Panc1 (cell line): ENCODE results near the gene ZNF366. TPM values are rescaled to one million over a fixed set of nuclear protein-coding genes. Genes with fewer than 3 reads are reported as not detected.

Source experiments
- ATAC-seq: fragments of 200-7000 bp; cut with Tn5 transposase; 2 replicates; pipeline ENCODE4 v1.9.1; 2020; ENCODE audit warnings: mild to moderate bottlenecking, moderate library complexity
- BruUV-seq: library from RNA; stranded (reverse); fragments of 400-500 nt; replicated peaks from 2 replicates; lab custom pipeline; 2021; lab: Mats Ljungman, UMichigan
- CTCF ChIA-PET: fragments of 300-600 bp; sonication (Branson Sonifier 250); formaldehyde crosslinking; loops from one replicate; lab custom pipeline; 2022; ENCODE audit warnings: antibody characterized with exemption; lab: Charles Lee
- POLR2A ChIA-PET: fragments of 300-600 bp; sonication (Branson Sonifier 250); formaldehyde crosslinking; loops from one replicate; lab custom pipeline; 2022; ENCODE audit warnings: antibody characterized with exemption; lab: Charles Lee
- DNase-seq: peaks from one replicate; pipeline ENCODE4 v3.0.0-alpha.2; 2010; ENCODE audit warnings: low read depth, low spot score
- H3K27ac ChIP-seq: 2 replicates; pipeline ENCODE4 v1.5.1; 2011; ENCODE audit warnings: mild to moderate bottlenecking, low read length, inconsistent platforms
- H3K27me3 ChIP-seq: fragments of 200-500 bp; sonication (Bioruptor generic); 2 replicates; pipeline ENCODE4 v1.6.0; 2014; ENCODE audit warnings: low read length, inconsistent platforms; ENCODE audit not compliant: control insufficient read depth, insufficient read depth
- H3K36me3 ChIP-seq: fragments of 200-500 bp; sonication (Bioruptor generic); 2 replicates; pipeline ENCODE4 v1.5.1; 2014; ENCODE audit warnings: inconsistent platforms, mild to moderate bottlenecking, low read length, moderate library complexity; ENCODE audit not compliant: control insufficient read depth, insufficient read depth
- H3K4me1 ChIP-seq: 2 replicates; pipeline ENCODE4 v1.5.1; 2011; ENCODE audit warnings: inconsistent platforms, mild to moderate bottlenecking, low read length, moderate library complexity; ENCODE audit not compliant: control insufficient read depth, insufficient read depth
- H3K4me3 ChIP-seq, 2 experiments: 2 replicates each; pipeline ENCODE4 v1.5.1; 2011 to 2012; ENCODE audit warnings: low read depth in 2 of 2, low read length in 2 of 2, mild to moderate bottlenecking in 2 of 2, inconsistent platforms in 1 of 2, moderate library complexity in 1 of 2
- H3K9me3 ChIP-seq: fragments of 200-500 bp; sonication (Bioruptor generic); 2 replicates; pipeline ENCODE4 v1.5.1; 2014; ENCODE audit warnings: low read depth, mild to moderate bottlenecking, inconsistent platforms, low read length, moderate library complexity; ENCODE audit not compliant: control insufficient read depth, insufficient read depth
- POLR2AphosphoS5 ChIP-seq: IDR thresholded peaks from 2 replicates; pipeline ENCODE4 v1.6.1; 2012; ENCODE audit warnings: mild to moderate bottlenecking, low read depth, low read length, moderate library complexity
- SIN3A ChIP-seq: IDR thresholded peaks from 2 replicates; pipeline ENCODE4 v1.6.1; 2012; ENCODE audit warnings: low read depth, mild to moderate bottlenecking, low read length, moderate library complexity, borderline replicate concordance; ENCODE audit not compliant: insufficient read depth
- TCF7L2 ChIP-seq: IDR thresholded peaks from 2 replicates; pipeline ENCODE4 v1.6.1; 2011; ENCODE audit warnings: mild to moderate bottlenecking, low read depth, low read length, inconsistent platforms
- in situ Hi-C: cut with HindIII; loops from 2 replicates; pipeline ENCODE4 v1.10.0; 2016; ENCODE audit warnings: low sequenced_read_pairs, low pct_unique_long_range_greater_than_20kb
- intact Hi-C: fragments of 100-400 bp; cut with micrococcal nuclease; formaldehyde crosslinking; loops from one replicate; pipeline ENCODE4 v1.10.0; 2022; ENCODE audit not compliant: unreplicated experiment
- total RNA-seq: library from RNA; stranded (reverse); gene quantifications from one replicate; pipeline ENCODE4 v1.2.1, GENCODE V29; 2021; ENCODE audit not compliant: unreplicated experiment
- TF ChIP-seq, protein P1 (sequence below): fragments of 450-650 bp; IDR thresholded peaks from 2 replicates; pipeline ENCODE4 v1.5.1; 2017; ENCODE audit warnings: mild to moderate bottlenecking
- TF ChIP-seq, protein P2 (sequence below), 2 experiments: IDR thresholded peaks; 2 replicates each; pipeline ENCODE4 v1.6.1; 2011 to 2012; ENCODE audit warnings: low read depth in 2 of 2, control low read depth in 1 of 2, low read length in 1 of 2, mild to moderate bottlenecking in 1 of 2, moderate library complexity in 1 of 2; ENCODE audit not compliant: insufficient read depth in 1 of 2

Gene ZNF366
- total RNA-seq, 1 experiment from 2014 or later: not detected

DNA sequence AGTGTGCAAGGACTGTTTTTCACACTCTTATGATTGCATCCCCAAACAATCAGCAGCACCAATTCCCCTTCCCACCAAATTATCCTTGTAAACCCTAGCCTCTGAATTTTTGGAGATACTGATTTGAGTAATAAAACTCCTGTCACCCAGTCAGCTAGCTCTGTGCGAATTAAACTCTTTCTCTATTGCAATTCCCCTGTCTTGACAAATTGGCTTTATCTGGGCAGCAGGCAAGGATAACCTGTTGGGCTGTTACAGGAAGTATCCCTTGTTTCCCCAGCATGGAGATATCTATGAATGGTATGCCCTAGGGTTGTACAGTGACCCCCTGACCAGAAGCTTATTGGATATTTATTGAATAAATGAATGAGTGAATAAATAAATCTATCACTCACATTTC is 106.3 kb downstream of the ZNF366 start:
- BruUV-seq: no TSS peak
- CTCF ChIA-PET: no interaction called here
- intact Hi-C loops (loop anchor here (10.0 kb wide), 1 partner anchor 124 kb away; no protein-coding TSS in a partner anchor), in situ Hi-C loops (no loop called here)
- POLR2A ChIA-PET: no interaction called here
- DNase-seq (no peak), ATAC-seq (no peak)
- H3K36me3 ChIP-seq: no peaks in the 10 kb centered on the region
- peaks cover 11% of the 10 kb centered on the region; the same call in 1 of the 2 replicates for H3K9me3 ChIP-seq
- no peak overlapping the region for H3K4me3 ChIP-seq
- H3K4me1 ChIP-seq: no peaks in the 10 kb centered on the region
- TF ChIP-seq, protein P1, sequence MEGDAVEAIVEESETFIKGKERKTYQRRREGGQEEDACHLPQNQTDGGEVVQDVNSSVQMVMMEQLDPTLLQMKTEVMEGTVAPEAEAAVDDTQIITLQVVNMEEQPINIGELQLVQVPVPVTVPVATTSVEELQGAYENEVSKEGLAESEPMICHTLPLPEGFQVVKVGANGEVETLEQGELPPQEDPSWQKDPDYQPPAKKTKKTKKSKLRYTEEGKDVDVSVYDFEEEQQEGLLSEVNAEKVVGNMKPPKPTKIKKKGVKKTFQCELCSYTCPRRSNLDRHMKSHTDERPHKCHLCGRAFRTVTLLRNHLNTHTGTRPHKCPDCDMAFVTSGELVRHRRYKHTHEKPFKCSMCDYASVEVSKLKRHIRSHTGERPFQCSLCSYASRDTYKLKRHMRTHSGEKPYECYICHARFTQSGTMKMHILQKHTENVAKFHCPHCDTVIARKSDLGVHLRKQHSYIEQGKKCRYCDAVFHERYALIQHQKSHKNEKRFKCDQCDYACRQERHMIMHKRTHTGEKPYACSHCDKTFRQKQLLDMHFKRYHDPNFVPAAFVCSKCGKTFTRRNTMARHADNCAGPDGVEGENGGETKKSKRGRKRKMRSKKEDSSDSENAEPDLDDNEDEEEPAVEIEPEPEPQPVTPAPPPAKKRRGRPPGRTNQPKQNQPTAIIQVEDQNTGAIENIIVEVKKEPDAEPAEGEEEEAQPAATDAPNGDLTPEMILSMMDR: no peak
- TF ChIP-seq TCF7L2: no peak
- TF ChIP-seq, protein P2, sequence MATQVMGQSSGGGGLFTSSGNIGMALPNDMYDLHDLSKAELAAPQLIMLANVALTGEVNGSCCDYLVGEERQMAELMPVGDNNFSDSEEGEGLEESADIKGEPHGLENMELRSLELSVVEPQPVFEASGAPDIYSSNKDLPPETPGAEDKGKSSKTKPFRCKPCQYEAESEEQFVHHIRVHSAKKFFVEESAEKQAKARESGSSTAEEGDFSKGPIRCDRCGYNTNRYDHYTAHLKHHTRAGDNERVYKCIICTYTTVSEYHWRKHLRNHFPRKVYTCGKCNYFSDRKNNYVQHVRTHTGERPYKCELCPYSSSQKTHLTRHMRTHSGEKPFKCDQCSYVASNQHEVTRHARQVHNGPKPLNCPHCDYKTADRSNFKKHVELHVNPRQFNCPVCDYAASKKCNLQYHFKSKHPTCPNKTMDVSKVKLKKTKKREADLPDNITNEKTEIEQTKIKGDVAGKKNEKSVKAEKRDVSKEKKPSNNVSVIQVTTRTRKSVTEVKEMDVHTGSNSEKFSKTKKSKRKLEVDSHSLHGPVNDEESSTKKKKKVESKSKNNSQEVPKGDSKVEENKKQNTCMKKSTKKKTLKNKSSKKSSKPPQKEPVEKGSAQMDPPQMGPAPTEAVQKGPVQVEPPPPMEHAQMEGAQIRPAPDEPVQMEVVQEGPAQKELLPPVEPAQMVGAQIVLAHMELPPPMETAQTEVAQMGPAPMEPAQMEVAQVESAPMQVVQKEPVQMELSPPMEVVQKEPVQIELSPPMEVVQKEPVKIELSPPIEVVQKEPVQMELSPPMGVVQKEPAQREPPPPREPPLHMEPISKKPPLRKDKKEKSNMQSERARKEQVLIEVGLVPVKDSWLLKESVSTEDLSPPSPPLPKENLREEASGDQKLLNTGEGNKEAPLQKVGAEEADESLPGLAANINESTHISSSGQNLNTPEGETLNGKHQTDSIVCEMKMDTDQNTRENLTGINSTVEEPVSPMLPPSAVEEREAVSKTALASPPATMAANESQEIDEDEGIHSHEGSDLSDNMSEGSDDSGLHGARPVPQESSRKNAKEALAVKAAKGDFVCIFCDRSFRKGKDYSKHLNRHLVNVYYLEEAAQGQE (IDR thresholded peaks at IDR 0.05; ENCODE audit: insufficient read depth in 1 of 2, low read depth in 2 of 2, low read length in 1 of 2): no peak
- no peak overlapping the region for H3K27ac ChIP-seq
- no peaks in the 10 kb centered on the region for H3K27me3 ChIP-seq

DNA sequence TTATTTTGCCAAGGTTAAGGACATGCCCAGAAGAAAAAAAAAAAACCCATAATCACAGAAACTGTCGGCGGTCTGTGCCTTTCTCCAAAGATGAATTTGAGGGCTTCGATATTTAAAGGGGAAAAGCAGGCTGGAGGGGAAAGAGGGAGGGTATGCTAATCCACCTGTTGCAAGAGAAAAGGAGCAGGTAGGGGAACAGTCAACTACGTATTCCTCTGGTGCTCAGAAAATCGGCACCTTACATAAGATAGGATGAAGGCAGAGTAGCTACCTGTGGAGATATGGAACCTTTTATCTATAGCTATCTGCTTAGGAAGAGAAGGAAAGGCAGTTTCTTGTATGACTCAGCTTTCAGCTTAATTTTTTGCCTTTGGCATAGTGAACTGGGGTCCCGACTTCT is 109.4 kb downstream of the ZNF366 start:
- Histone ChIP-seq H3K27ac (no peak overlapping the region), H3K9me3 (peaks cover 8% of the 10 kb centered on the region; the same call in 1 of the 2 replicates), H3K4me1 (no peaks in the 10 kb centered on the region), H3K27me3 (no peaks in the 10 kb centered on the region), H3K4me3 (no peak overlapping the region), H3K36me3 (no peaks in the 10 kb centered on the region)
- intact Hi-C loops: no loop called here
- TF ChIP-seq POLR2AphosphoS5 (no peak), TCF7L2 (no peak), SIN3A (no peak)
- TF ChIP-seq, protein P1: no peak
- TF ChIP-seq, protein P2 (IDR thresholded peaks at IDR 0.05; ENCODE audit: insufficient read depth in 1 of 2, low read depth in 2 of 2, low read length in 1 of 2): no peak
- ChIA-PET POLR2A (interaction anchor here (0.5 kb wide), 1 partner anchor 110 kb away, joined by 3 read pairs; no protein-coding TSS in a partner anchor), CTCF (no interaction called here)
- DNase-seq: no peak
- no TSS peak for BruUV-seq
- in situ Hi-C loops: no loop called here
- no peak for ATAC-seq
